Activated CD4-positive, alpha-beta memory T cell treated with anti-CD3 and anti-CD28 coated beads for 36 hours (primary cell): Measurements from ENCODE around the gene KRTDAP. TPM values are rescaled to one million over a fixed set of nuclear protein-coding genes. Genes with fewer than 3 reads are reported as not detected.
A peak's percentile ranks its signal among the peaks of the same experiment; 100 is the strongest.

Experiments used
- CTCF ChIA-PET: fragments of 350-600 bp; sonication (Branson Sonifier 250); formaldehyde crosslinking; loops from one replicate; lab custom pipeline; 2021; ENCODE audit warnings: antibody characterized with exemption, inconsistent platforms; lab: Charles Lee
- POLR2A ChIA-PET: fragments of 350-600 bp; sonication (Branson Sonifier 250); formaldehyde crosslinking; loops from one replicate; lab custom pipeline; 2021; ENCODE audit warnings: antibody characterized with exemption; lab: Charles Lee
- DNase-seq: peaks from one replicate; pipeline ENCODE4 v3.0.0-alpha.2; 2020
- H3K27ac Mint-ChIP-seq: one replicate; pipeline ENCODE4 v1.8.0; 2021; ENCODE audit warnings: mixed read lengths
- H3K27me3 Mint-ChIP-seq: one replicate; pipeline ENCODE4 v1.8.0; 2021; ENCODE audit warnings: mixed read lengths
- H3K36me3 Mint-ChIP-seq: one replicate; pipeline ENCODE4 v1.8.0; 2021; ENCODE audit warnings: mixed read lengths
- H3K4me1 Mint-ChIP-seq: one replicate; pipeline ENCODE4 v1.8.0; 2021; ENCODE audit warnings: low read depth, mixed read lengths
- H3K4me3 Mint-ChIP-seq: one replicate; pipeline ENCODE4 v1.8.0; 2021; ENCODE audit warnings: mild to moderate bottlenecking, mixed read lengths
- H3K9me3 Mint-ChIP-seq: one replicate; pipeline ENCODE4 v1.8.0; 2021; ENCODE audit warnings: mixed read lengths
- intact Hi-C: fragments of 100-400 bp; cut with micrococcal nuclease; formaldehyde crosslinking; loops from one replicate; pipeline ENCODE4 v1.15.1; 2023
- total RNA-seq, 2 experiments: library from RNA; stranded (reverse); gene quantifications; one replicate each; pipeline ENCODE4 v1.2.3, GENCODE V29; 2021

The KRTDAP gene
- total RNA-seq, 2 experiments from 2014 or later: not detected

DNA sequence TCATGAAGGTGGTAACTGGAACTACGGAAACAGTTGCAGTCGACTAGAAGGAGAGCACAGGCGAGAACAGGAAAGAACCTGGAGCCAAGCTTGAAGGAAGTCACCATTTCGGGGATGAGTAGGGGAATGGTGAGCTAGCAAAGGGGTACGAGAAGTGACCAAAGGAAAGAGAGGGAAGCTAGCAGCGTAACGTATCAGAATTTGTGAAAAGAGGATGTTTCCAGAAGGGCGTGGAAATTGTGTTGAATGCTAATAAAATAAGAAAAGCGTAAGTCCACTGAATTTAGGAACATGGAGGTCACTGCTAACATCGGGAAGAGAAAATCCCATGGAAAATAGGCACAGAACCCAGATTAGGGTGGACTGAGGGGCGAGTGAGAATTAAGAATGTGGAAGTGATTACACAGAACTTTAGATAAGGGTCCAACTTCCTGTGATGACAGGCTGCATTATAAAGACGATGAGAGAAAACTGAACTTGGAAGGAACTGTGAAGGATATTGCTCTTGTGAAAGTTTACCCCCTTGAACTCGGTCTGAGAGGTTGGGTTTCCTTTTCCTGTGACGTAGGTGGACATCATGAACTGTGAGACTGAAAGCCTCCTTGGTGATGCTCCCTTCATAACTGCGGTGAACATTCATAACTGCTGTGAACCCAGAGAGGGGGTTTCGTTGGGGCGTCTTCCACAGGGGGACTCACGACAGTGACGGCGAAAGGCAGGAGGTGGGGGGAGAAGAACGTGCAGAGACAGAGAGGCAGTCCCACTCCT, 44.3 kb downstream of the KRTDAP start:
- H3K4me1 Mint-ChIP-seq: peaks cover 37% of the 10 kb centered on the region
- POLR2A ChIA-PET: interaction anchor here (1.5 kb wide), 1 partner anchor 99 kb away, joined by 3 read pairs; the partner anchor contains the start of gene FFAR1
- DNase-seq: peak; percentile 65

DNA sequence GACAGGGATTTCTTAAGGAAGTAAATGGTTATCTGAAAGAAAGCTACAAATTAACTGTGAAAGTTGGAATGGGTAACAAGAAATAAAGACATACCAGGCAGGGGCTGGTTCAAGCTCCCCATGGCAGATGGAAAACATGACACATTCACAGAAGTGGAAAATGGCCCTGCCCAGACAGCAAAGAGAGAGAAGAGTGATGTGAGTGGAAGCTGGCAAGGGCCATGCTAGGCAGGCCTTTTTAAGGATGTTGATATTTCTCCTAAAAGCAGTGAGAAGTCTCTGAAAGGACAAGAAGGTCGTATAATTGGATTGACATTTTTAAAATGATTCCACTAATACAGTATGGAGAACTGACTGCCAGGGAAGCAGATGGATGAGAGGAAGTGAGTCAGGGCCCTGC, 45.5 kb downstream of the KRTDAP start:
- ChIA-PET POLR2A (interaction anchor here (1.5 kb wide), 1 partner anchor 97 kb away, joined by 3 read pairs; the partner anchor contains the start of gene FFAR1), CTCF (interaction anchor here (0.5 to 1.3 kb wide), 2 partner anchors 91 to 320 kb away, joined by 3 read pairs; no protein-coding TSS in a partner anchor)
- Mint-ChIP-seq H3K9me3 (no peaks in the 10 kb centered on the region), H3K27me3 (peaks cover 14% of the 10 kb centered on the region), H3K27ac (no peak overlapping the region), H3K36me3 (no peaks in the 10 kb centered on the region), H3K4me1 (peaks cover 32% of the 10 kb centered on the region), H3K4me3 (no peak overlapping the region)
- DNase-seq: peak; percentile 21
- intact Hi-C loops: no loop called here

More for the DNA sequence above, 44.3 kb downstream of the KRTDAP start:
- H3K4me3 Mint-ChIP-seq: no peak overlapping the region
- no peak overlapping the region for H3K27ac Mint-ChIP-seq
- H3K36me3 Mint-ChIP-seq: no peaks in the 10 kb centered on the region
- no peaks in the 10 kb centered on the region for H3K9me3 Mint-ChIP-seq
- H3K27me3 Mint-ChIP-seq: peaks cover 16% of the 10 kb centered on the region
- CTCF ChIA-PET: no interaction called here
- intact Hi-C loops: loop anchor here (2.0 kb wide), 1 partner anchor 17 kb away; no protein-coding TSS in a partner anchor

DNA sequence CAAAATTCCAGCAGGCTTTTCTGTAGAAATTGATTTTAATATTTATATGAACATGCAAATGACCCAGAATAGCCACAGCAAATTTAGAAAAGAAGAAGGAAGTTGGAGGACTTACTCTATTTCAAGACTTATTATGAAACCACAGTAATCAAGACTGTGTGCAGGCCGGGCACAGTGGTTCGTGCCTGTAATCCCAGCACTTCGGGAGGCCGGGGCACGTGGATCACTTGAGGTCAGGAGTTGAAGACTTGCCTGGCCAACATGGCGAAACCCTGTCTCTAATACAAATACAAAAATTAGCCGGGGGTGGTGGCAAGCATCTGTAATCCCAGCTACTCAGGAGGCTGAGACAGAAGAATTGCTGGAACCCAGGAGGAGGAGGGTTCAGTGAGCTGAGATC, 48.2 kb downstream of the KRTDAP start:
- Mint-ChIP-seq H3K36me3 (no peaks in the 10 kb centered on the region), H3K9me3 (no peaks in the 10 kb centered on the region), H3K4me1 (peaks cover 26% of the 10 kb centered on the region), H3K4me3 (no peak overlapping the region), H3K27ac (no peak overlapping the region), H3K27me3 (peaks cover 15% of the 10 kb centered on the region)
- ChIA-PET POLR2A (no interaction called here), CTCF (no interaction called here)
- intact Hi-C loops: no loop called here
- no peak for DNase-seq

DNA sequence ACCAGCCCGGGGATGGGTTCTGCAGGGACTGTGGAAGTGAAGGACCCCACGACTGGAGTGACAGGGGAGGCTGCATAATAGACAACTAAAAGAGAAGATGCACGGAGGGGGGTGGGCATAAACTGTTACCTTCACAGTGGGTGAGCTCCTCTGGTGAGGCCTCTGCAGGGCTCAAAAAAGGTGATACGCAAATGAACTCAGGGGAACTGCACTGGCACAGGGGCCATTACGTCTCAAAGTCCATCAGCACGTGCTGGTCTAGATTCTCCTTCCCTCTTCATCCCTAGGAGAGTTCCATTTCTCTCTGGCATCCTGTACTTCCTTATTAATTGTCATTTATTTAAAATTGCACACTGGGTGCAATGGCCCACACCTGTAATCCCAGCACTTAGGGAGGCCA, 50.3 kb downstream of the KRTDAP start:
- Mint-ChIP-seq H3K4me3 (no peak overlapping the region), H3K9me3 (no peaks in the 10 kb centered on the region), H3K36me3 (no peaks in the 10 kb centered on the region), H3K4me1 (peaks cover 22% of the 10 kb centered on the region), H3K27me3 (peaks cover 11% of the 10 kb centered on the region), H3K27ac (no peak overlapping the region)
- DNase-seq: no peak
- ChIA-PET CTCF (interaction anchor here (0.6 kb wide), 1 partner anchor 86 kb away, joined by 4 read pairs; no protein-coding TSS in a partner anchor), POLR2A (no interaction called here)
- intact Hi-C loops: loop anchor here (5.0 kb wide), 1 partner anchor 657 kb away; no protein-coding TSS in a partner anchor

DNA sequence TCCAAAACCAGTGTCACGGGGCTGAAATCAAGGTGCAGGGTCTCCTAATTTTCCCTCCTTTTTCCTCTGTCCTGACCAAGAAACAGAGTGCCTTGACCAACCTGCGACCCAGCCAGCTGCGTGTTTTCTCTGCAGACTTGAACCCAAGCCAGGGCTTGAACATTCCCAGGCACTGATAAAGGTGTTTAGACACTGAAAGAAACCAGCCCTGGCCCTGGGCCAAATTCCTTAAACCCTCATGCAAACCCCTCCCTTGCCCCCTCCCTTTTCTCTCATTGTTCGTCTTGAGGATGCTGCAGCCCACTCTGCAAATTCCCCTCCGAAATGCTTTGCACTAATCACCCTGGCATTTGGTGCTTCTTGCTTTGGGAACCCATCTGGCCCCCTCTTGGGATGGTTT, 51.7 kb downstream of the KRTDAP start:
- no peak overlapping the region for H3K4me3 Mint-ChIP-seq
- intact Hi-C loops: loop anchor here (5.0 kb wide), 1 partner anchor 659 kb away; no protein-coding TSS in a partner anchor
- no peak for DNase-seq
- no peaks in the 10 kb centered on the region for H3K9me3 Mint-ChIP-seq
- no peak overlapping the region for H3K27ac Mint-ChIP-seq
- H3K4me1 Mint-ChIP-seq: peaks cover 18% of the 10 kb centered on the region
- ChIA-PET CTCF (interaction anchor here (0.6 kb wide), 1 partner anchor 324 kb away, joined by 3 read pairs; no protein-coding TSS in a partner anchor), POLR2A (no interaction called here)
- H3K36me3 Mint-ChIP-seq: no peaks in the 10 kb centered on the region
- peaks cover 11% of the 10 kb centered on the region for H3K27me3 Mint-ChIP-seq

GRCh38 chr19:35438096-35438495, 52.2 kb downstream of the KRTDAP start:
- H3K36me3 Mint-ChIP-seq: no peaks in the 10 kb centered on the region
- DNase-seq: no peak
- ChIA-PET CTCF (interaction anchor here (0.6 kb wide), 1 partner anchor 323 kb away, joined by 3 read pairs; no protein-coding TSS in a partner anchor), POLR2A (no interaction called here)
- H3K27me3 Mint-ChIP-seq: peaks cover 11% of the 10 kb centered on the region
- no peak overlapping the region for H3K27ac Mint-ChIP-seq
- no peaks in the 10 kb centered on the region for H3K9me3 Mint-ChIP-seq
- no peak overlapping the region for H3K4me3 Mint-ChIP-seq
- intact Hi-C loops: loop anchor here (5.0 kb wide), 1 partner anchor 659 kb away; no protein-coding TSS in a partner anchor
- H3K4me1 Mint-ChIP-seq: peaks cover 18% of the 10 kb centered on the region

GRCh38 chr19:35437406-35437951, 52.8 kb downstream of the KRTDAP start:
- POLR2A ChIA-PET: no interaction called here
- no peak overlapping the region for H3K4me3 Mint-ChIP-seq
- H3K36me3 Mint-ChIP-seq: no peaks in the 10 kb centered on the region
- peaks cover 18% of the 10 kb centered on the region for H3K4me1 Mint-ChIP-seq
- no peaks in the 10 kb centered on the region for H3K9me3 Mint-ChIP-seq
- H3K27ac Mint-ChIP-seq: no peak overlapping the region
- CTCF ChIA-PET: interaction anchor here (1.0 kb wide), 1 partner anchor 73 kb away, joined by 3 read pairs; no protein-coding TSS in a partner anchor
- intact Hi-C loops: loop anchor here (5.0 kb wide), 1 partner anchor 660 kb away; no protein-coding TSS in a partner anchor
- no peak for DNase-seq
- peaks cover 11% of the 10 kb centered on the region for H3K27me3 Mint-ChIP-seq

Other genes with a start within 250 kb of the KRTDAP start
- gene LSR, start 241.5 kb downstream of the KRTDAP start, total RNA-seq: 10 to 100 TPM; 25.4 to 28.7 TPM
- 100 to 1,000 TPM; 117 to 121 TPM for gene USF2, start 221.5 kb downstream of the KRTDAP start, total RNA-seq
- gene HAMP, start 207.9 kb downstream of the KRTDAP start, total RNA-seq: not detected
- under 1 TPM; 0.43 to 0.44 TPM for gene MAG, start 198.3 kb downstream of the KRTDAP start, total RNA-seq
- gene CD22, start 161.3 kb downstream of the KRTDAP start, total RNA-seq: 1 to 10 TPM in 1 of 2 experiments, under 1 TPM in 1; 0.75 to 1.2 TPM
- under 1 TPM in 1 of 2 experiments, not detected in 1; 0.12 TPM for gene FFAR1, start 142.6 kb downstream of the KRTDAP start, total RNA-seq
- gene FFAR3, start 132.0 kb downstream of the KRTDAP start, total RNA-seq: 1 to 10 TPM; 1.1 TPM
- gene GPR42, start 119.4 kb downstream of the KRTDAP start, total RNA-seq: under 1 TPM in 1 of 2 experiments, not detected in 1; 0.17 TPM
- not detected for gene FFAR2, start 42.2 kb downstream of the KRTDAP start, total RNA-seq
- gene DMKN, start 23.2 kb upstream of the KRTDAP start, total RNA-seq: 1 to 10 TPM; 2.1 to 2.4 TPM
- under 1 TPM in 1 of 2 experiments, not detected in 1; 0.10 TPM for gene SBSN, start 37.8 kb upstream of the KRTDAP start, total RNA-seq
- not detected for gene GAPDHS, start 43.0 kb upstream of the KRTDAP start, total RNA-seq
- 10 to 100 TPM; 73.5 to 81.9 TPM for gene TMEM147, start 55.2 kb upstream of the KRTDAP start, total RNA-seq
- not detected for gene ATP4A, start 73.2 kb upstream of the KRTDAP start, total RNA-seq
- gene PMIS2, start 95.7 kb upstream of the KRTDAP start, total RNA-seq: not detected
- gene HAUS5, start 122.3 kb upstream of the KRTDAP start, total RNA-seq: 10 to 100 TPM; 36.6 to 43.1 TPM
- gene RBM42, start 138.6 kb upstream of the KRTDAP start, total RNA-seq: 10 to 100 TPM; 86.4 to 88.0 TPM
- gene ETV2, start 151.3 kb upstream of the KRTDAP start, total RNA-seq: under 1 TPM; 0.70 to 0.83 TPM
- 100 to 1,000 TPM; 444 to 453 TPM for gene COX6B1, start 157.9 kb upstream of the KRTDAP start, total RNA-seq
- gene UPK1A, start 176.1 kb upstream of the KRTDAP start, total RNA-seq: 1 to 10 TPM in 1 of 2 experiments, under 1 TPM in 1; 0.90 to 1.0 TPM
- 100 to 1,000 TPM; 226 to 228 TPM for gene ZBTB32, start 214.1 kb upstream of the KRTDAP start, total RNA-seq
- gene KMT2B, start 227.5 kb upstream of the KRTDAP start, total RNA-seq: 10 to 100 TPM; 47.0 to 54.2 TPM